H1 (cell line): ENCODE measurements around the gene GRIK1. TPM values are rescaled to one million over a fixed set of nuclear protein-coding genes. Genes with fewer than 3 reads are reported as not detected.

Source experiments
- CTCF ChIA-PET: fragments of 300-600 bp; sonication (Branson Sonifier 250); formaldehyde crosslinking; loops from one replicate; lab custom pipeline; 2021; ENCODE audit not compliant: partially characterized antibody; lab: Charles Lee
- POLR2A ChIA-PET: fragments of 300-600 bp; sonication (Branson Sonifier 250); formaldehyde crosslinking; loops from one replicate; lab custom pipeline; 2021; ENCODE audit warnings: inconsistent platforms; ENCODE audit not compliant: partially characterized antibody; lab: Charles Lee
- DNase-seq, 2 experiments: peaks; one replicate each; pipeline versions ENCODE4 v3.0.0 to v3.0.0-alpha.2; 2010 to 2022; ENCODE audit warnings: low spot score in 2 of 2, low read depth in 1 of 2, mixed read lengths in 1 of 2
- FAIRE-seq: peaks from 2 replicates; lab custom pipeline; 2011; peaks lifted over from hg19 to GRCh38; lab: Jason Lieb, UNC
- H2AFZ ChIP-seq: 2 replicates; pipeline ENCODE4 v1.8.1; 2012; ENCODE audit warnings: low read length, inconsistent platforms
- H2AK5ac ChIP-seq: 2 replicates; pipeline ENCODE4 v1.6.1; 2013; ENCODE audit warnings: low read depth, low read length
- H2BK120ac ChIP-seq: replicated peaks from 2 replicates; pipeline ENCODE3; 2013; ENCODE audit warnings: low read depth, low read length, inconsistent platforms
- H2BK12ac ChIP-seq: 2 replicates; pipeline ENCODE4 v1.6.1; 2013; ENCODE audit warnings: low read depth, low read length
- H2BK15ac ChIP-seq: 2 replicates; pipeline ENCODE4 v1.6.1; 2013; ENCODE audit warnings: low read length
- H2BK20ac ChIP-seq: 2 replicates; pipeline ENCODE4 v1.6.1; 2013; ENCODE audit warnings: low read length
- H2BK5ac ChIP-seq: 2 replicates; pipeline ENCODE4 v1.6.1; 2013; ENCODE audit warnings: low read depth, low read length
- H3K14ac ChIP-seq: 2 replicates; pipeline ENCODE4 v1.6.1; 2013; ENCODE audit warnings: inconsistent platforms; ENCODE audit not compliant: insufficient read length
- H3K18ac ChIP-seq: 2 replicates; pipeline ENCODE4 v1.6.1; 2013; ENCODE audit warnings: low read length; ENCODE audit errors: extremely low read depth
- H3K23ac ChIP-seq: 2 replicates; pipeline ENCODE4 v1.6.1; 2013; ENCODE audit warnings: inconsistent platforms; ENCODE audit not compliant: insufficient read length
- H3K23me2 ChIP-seq: 2 replicates; pipeline ENCODE4 v1.6.1; 2013; ENCODE audit warnings: low read depth, low read length
- H3K27ac ChIP-seq: 2 replicates; pipeline ENCODE4 v1.6.1; 2011; ENCODE audit warnings: low read depth, low read length, inconsistent platforms
- H3K27me3 ChIP-seq, 4 experiments: replicated peaks in 1 of 4; 1 replicate in 1 of 4; 2 replicates in 3 of 4; pipeline versions ENCODE4 v1.6.1 to v1.8.1; 2011 to 2013; ENCODE audit warnings: low read length in 3 of 4, mild to moderate bottlenecking in 3 of 4, inconsistent platforms in 2 of 4, mixed read lengths in 2 of 4, moderate library complexity in 1 of 4; ENCODE audit not compliant: control insufficient read depth in 3 of 4, insufficient read depth in 3 of 4; ENCODE audit errors: extremely low read depth in 1 of 4
- H3K36me3 ChIP-seq, 4 experiments: 2 replicates each; pipeline versions ENCODE4 v1.6.1 to v1.8.1; 2011 to 2013; ENCODE audit warnings: mild to moderate bottlenecking in 4 of 4, low read length in 3 of 4, moderate library complexity in 2 of 4, control low read depth in 1 of 4, inconsistent platforms in 1 of 4; ENCODE audit not compliant: insufficient read depth in 4 of 4, control insufficient read depth in 2 of 4
- H3K4ac ChIP-seq: replicated peaks from 2 replicates; pipeline ENCODE3; 2013; ENCODE audit warnings: low read length, low read depth, mixed read lengths, inconsistent platforms; ENCODE audit not compliant: insufficient read length
- H3K4me1 ChIP-seq, 4 experiments: replicated peaks in 1 of 4; 1 replicate in 1 of 4; 2 replicates in 3 of 4; pipeline versions ENCODE4 v1.6.1 to v1.8.1; 2011 to 2013; ENCODE audit warnings: low read length in 3 of 4, inconsistent platforms in 2 of 4, mixed read lengths in 1 of 4; ENCODE audit not compliant: insufficient read depth in 4 of 4, control insufficient read depth in 3 of 4
- H3K4me2 ChIP-seq, 2 experiments: 2 replicates each; pipeline versions ENCODE4 v1.6.1 to v1.8.1; 2011 to 2013; ENCODE audit warnings: low read depth in 2 of 2, low read length in 2 of 2, control low read depth in 1 of 2, inconsistent platforms in 1 of 2, mild to moderate bottlenecking in 1 of 2; ENCODE audit not compliant: insufficient read depth in 1 of 2
- H3K4me3 ChIP-seq, 4 experiments: fragments of 200-600, 300-600 bp in 1 of 4; sonication (generic), shearing (Covaris generic), sonication (Bioruptor Twin) in 1 of 4; 2 replicates each; pipeline versions ENCODE4 v1.5.1 to v1.8.1; 2011 to 2016; ENCODE audit warnings: low read length in 4 of 4, low read depth in 3 of 4, control low read depth in 2 of 4, inconsistent platforms in 2 of 4, mild to moderate bottlenecking in 2 of 4, mixed read lengths in 1 of 4, moderate library complexity in 1 of 4; ENCODE audit not compliant: insufficient read depth in 2 of 4; ENCODE audit errors: extremely low read depth in 1 of 4
- H3K56ac ChIP-seq: replicated peaks from 2 replicates; pipeline ENCODE3; 2013; ENCODE audit warnings: low read depth, mild to moderate bottlenecking, mixed read lengths, low read length, inconsistent platforms; ENCODE audit not compliant: insufficient read length
- H3K79me1 ChIP-seq: 2 replicates; pipeline ENCODE4 v1.6.1; 2013; ENCODE audit warnings: low read depth, low read length, control low read depth
- H3K79me2 ChIP-seq, 2 experiments: 2 replicates each; pipeline versions ENCODE4 v1.6.1 to v1.8.1; 2012 to 2013; ENCODE audit warnings: low read length in 2 of 2, mild to moderate bottlenecking in 2 of 2, inconsistent platforms in 1 of 2; ENCODE audit not compliant: insufficient read depth in 2 of 2, control insufficient read depth in 1 of 2
- H3K9ac ChIP-seq, 4 experiments: replicated peaks in 1 of 4; 1 replicate in 1 of 4; 2 replicates in 3 of 4; pipeline versions ENCODE4 v1.6.1 to v1.8.1; 2011 to 2013; ENCODE audit warnings: low read depth in 3 of 4, low read length in 3 of 4, control low read depth in 2 of 4, mild to moderate bottlenecking in 2 of 4, moderate library complexity in 2 of 4, inconsistent platforms in 1 of 4; ENCODE audit errors: extremely low read depth in 1 of 4
- H3K9me3 ChIP-seq, 2 experiments: 2 replicates each; pipeline versions ENCODE4 v1.6.1 to v1.8.1; 2012 to 2013; ENCODE audit warnings: mild to moderate bottlenecking in 2 of 2, moderate library complexity in 2 of 2, control low read depth in 1 of 2, inconsistent platforms in 1 of 2, low read depth in 1 of 2, low read length in 1 of 2, mixed read lengths in 1 of 2; ENCODE audit not compliant: insufficient read depth in 2 of 2
- H4K20me1 ChIP-seq, 2 experiments: replicated peaks in 1 of 2; 2 replicates each; pipeline versions ENCODE3 to v1.8.1; 2011 to 2013; ENCODE audit warnings: inconsistent platforms in 2 of 2, low read length in 2 of 2, mild to moderate bottlenecking in 1 of 2; ENCODE audit not compliant: insufficient read depth in 2 of 2, control insufficient read depth in 1 of 2
- H4K5ac ChIP-seq: 2 replicates; pipeline ENCODE4 v1.6.1; 2013; ENCODE audit warnings: low read length, low read depth, mixed read lengths, inconsistent platforms; ENCODE audit not compliant: insufficient read length
- H4K8ac ChIP-seq: 2 replicates; pipeline ENCODE4 v1.8.0; 2013; ENCODE audit warnings: mild to moderate bottlenecking, moderate library complexity, low read length, inconsistent platforms; ENCODE audit not compliant: insufficient read depth; ENCODE audit errors: extremely low read depth
- H4K91ac ChIP-seq: replicated peaks from 2 replicates; pipeline ENCODE3; 2013; ENCODE audit warnings: low read length, mixed read lengths, inconsistent platforms; ENCODE audit not compliant: insufficient read length
- ASH2L ChIP-seq: fragments of 200-600, 300-600 bp; sonication (generic); IDR thresholded peaks from one replicate; pipeline ENCODE4 v1.7.1; 2017; ENCODE audit warnings: low read length
- CBX5 ChIP-seq: fragments of 300-800, 300-1000 bp; sonication (generic); IDR thresholded peaks from 2 replicates; pipeline ENCODE4 v1.7.1; 2016; ENCODE audit warnings: antibody characterized with exemption, low read length, low read depth
- CBX8 ChIP-seq: fragments of 300-800, 300-1000 bp; sonication (generic); IDR thresholded peaks from 2 replicates; pipeline ENCODE4 v1.7.1; 2016; ENCODE audit warnings: low read depth, low read length, borderline replicate concordance
- CEBPB ChIP-seq: IDR thresholded peaks from 2 replicates; pipeline ENCODE4 v1.6.1; 2012; ENCODE audit warnings: low read depth, low read length
- CHD2 ChIP-seq: IDR thresholded peaks from 2 replicates; pipeline ENCODE4 v1.6.1; 2012; ENCODE audit warnings: low read length, improper control_type of control experiment
- FOSL1 ChIP-seq: IDR thresholded peaks from 2 replicates; pipeline ENCODE4 v1.6.1; 2011; ENCODE audit warnings: mild to moderate bottlenecking, low read depth, low read length, moderate library complexity; ENCODE audit not compliant: insufficient read depth
- KDM1A ChIP-seq: fragments of 200-600, 300-600 bp; sonication (generic); IDR thresholded peaks from 2 replicates; pipeline ENCODE4 v1.7.1; 2016; ENCODE audit warnings: mild to moderate bottlenecking, low read length, borderline replicate concordance
- SAP30 ChIP-seq: fragments of 300-600 bp; sonication (generic); IDR thresholded peaks from 2 replicates; pipeline ENCODE4 v1.7.1; 2012; ENCODE audit warnings: low read length, moderate library complexity, mild to moderate bottlenecking, inconsistent platforms; ENCODE audit not compliant: insufficient read depth, insufficient replicate concordance
- SP2 ChIP-seq: IDR thresholded peaks from 2 replicates; pipeline ENCODE4 v1.6.1; 2012; ENCODE audit warnings: mild to moderate bottlenecking, low read length, inconsistent platforms
- WGBS, 2 experiments: shearing (Covaris generic) in 1 of 2; methylation state at CpG; one replicate each; pipeline versions ENCODE4 v1.1.6 to v1.1.7; 2013 to 2015; ENCODE audit warnings: low lambda C conversion rate in 2 of 2, mixed read lengths in 2 of 2, inconsistent platforms in 1 of 2, low coverage in 1 of 2, missing lambda C conversion rate in 1 of 2; ENCODE audit not compliant: insufficient replicate concordance in 2 of 2, insufficient coverage in 1 of 2, insufficient read length in 1 of 2; ENCODE audit errors: extremely low coverage in 1 of 2, missing lambda C conversion rate in 1 of 2; 5-methylcytosine and 5-hydroxymethylcytosine counted together
- polyA plus RNA-seq, 7 experiments: library from polyadenylated mRNA; depleted of rRNA in 3 of 7; stranded (reverse) in 5 of 7; unstranded in 2 of 7; fragments of >200 nt in 5 of 7; fragments of 200-250 nt in 2 of 7; gene quantifications; 1 replicate in 5 of 7; 2 replicates in 1 of 7; 4 replicates in 1 of 7; pipeline versions ENCODE4 v1.2.1 to v1.2.3, GENCODE V29; 2011 to 2013; ENCODE audit warnings: missing spikeins in 2 of 7, mixed read lengths in 2 of 7
- total RNA-seq: library from RNA; stranded (reverse); fragmentation: NEBNext Ultra II Directional; extraction: Animal tissue kit (Norgen Biotek cat#: 25700); gene quantifications from 2 replicates; pipeline ENCODE4 v1.2.1, GENCODE V29; 2021
- TF ChIP-seq, protein P1 (sequence below): IDR thresholded peaks from 2 replicates; pipeline ENCODE4 v1.6.1; 2011; ENCODE audit warnings: low read depth, mild to moderate bottlenecking, low read length; ENCODE audit not compliant: insufficient read depth
- TF ChIP-seq, protein P2 (sequence below): IDR thresholded peaks from 2 replicates; pipeline ENCODE4 v1.6.1; 2012; ENCODE audit warnings: inconsistent platforms
- TF ChIP-seq, protein P3 (sequence below): IDR thresholded peaks from 2 replicates; pipeline ENCODE4 v1.6.1; 2011; ENCODE audit warnings: low read length, improper control_type of control experiment

Gene GRIK1
- total and polyA plus RNA-seq, 2 of the 8 experiments (the other 6 are each of a cell fraction or from before 2014, with no cell fraction given) = 0.11 to 0.32 TPM

DNA sequence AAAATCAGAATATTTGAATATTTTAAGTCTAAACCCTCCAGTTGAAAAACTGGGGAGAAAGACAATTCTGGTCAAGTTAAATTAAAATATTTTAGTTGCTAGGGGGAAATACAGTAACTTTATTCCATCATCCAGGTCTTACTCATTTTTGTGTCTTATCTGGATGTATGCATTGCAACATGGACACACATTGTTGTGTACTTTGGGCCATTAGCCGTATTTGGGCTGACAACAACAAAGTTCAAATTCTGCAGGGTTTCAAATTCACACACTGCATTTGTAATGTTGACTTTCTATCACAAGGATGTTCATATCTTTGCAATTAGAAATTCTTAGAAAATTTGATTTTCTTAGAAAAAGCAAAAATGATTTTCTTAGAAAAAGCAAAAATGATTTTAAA lies 391.8 kb downstream of the GRIK1 start:
- Histone ChIP-seq H2AK5ac (no peak overlapping the region), H3K14ac (no peak overlapping the region), H2BK12ac (no peak overlapping the region)
- TF ChIP-seq CEBPB = no peak
- no peak for TF ChIP-seq CBX5
- TF ChIP-seq SP2 = no peak
- TF ChIP-seq ASH2L = no peak
- no peak for TF ChIP-seq CHD2
- TF ChIP-seq KDM1A = no peak
- TF ChIP-seq, protein P1, sequence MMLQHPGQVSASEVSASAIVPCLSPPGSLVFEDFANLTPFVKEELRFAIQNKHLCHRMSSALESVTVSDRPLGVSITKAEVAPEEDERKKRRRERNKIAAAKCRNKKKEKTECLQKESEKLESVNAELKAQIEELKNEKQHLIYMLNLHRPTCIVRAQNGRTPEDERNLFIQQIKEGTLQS = no peak
- TF ChIP-seq, protein P2, sequence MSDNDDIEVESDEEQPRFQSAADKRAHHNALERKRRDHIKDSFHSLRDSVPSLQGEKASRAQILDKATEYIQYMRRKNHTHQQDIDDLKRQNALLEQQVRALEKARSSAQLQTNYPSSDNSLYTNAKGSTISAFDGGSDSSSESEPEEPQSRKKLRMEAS = no peak
- TF ChIP-seq SAP30 = no peak
- TF ChIP-seq FOSL1 = no peak
- no peak for TF ChIP-seq CBX8
- TF ChIP-seq, protein P3, sequence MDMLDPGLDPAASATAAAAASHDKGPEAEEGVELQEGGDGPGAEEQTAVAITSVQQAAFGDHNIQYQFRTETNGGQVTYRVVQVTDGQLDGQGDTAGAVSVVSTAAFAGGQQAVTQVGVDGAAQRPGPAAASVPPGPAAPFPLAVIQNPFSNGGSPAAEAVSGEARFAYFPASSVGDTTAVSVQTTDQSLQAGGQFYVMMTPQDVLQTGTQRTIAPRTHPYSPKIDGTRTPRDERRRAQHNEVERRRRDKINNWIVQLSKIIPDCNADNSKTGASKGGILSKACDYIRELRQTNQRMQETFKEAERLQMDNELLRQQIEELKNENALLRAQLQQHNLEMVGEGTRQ = no peak
- TF ChIP-seq, all 59 proteins: peak for 0
- Histone ChIP-seq H2BK20ac (no peak overlapping the region), H3K79me2 (no peaks in the 10 kb centered on the region), H3K4ac (no peak overlapping the region), H2AFZ (no peak overlapping the region), H3K27ac (no peak overlapping the region), H3K56ac (no peak overlapping the region), H4K91ac (no peak overlapping the region), H4K20me1 (no peaks in the 10 kb centered on the region), H4K5ac (no peak overlapping the region), H3K18ac (no peak overlapping the region), H2BK15ac (no peak overlapping the region), H3K23ac (no peak overlapping the region), H3K27me3 (no peaks in the 10 kb centered on the region), H4K8ac (no peak overlapping the region), H3K4me2 (no peak overlapping the region), H2BK120ac (no peak overlapping the region), H3K36me3 (no peaks in the 10 kb centered on the region), H3K79me1 (no peaks in the 10 kb centered on the region), H3K4me1 (no peaks in the 10 kb centered on the region), H3K9me3 (no peaks in the 10 kb centered on the region), H3K23me2 (no peaks in the 10 kb centered on the region), H2BK5ac (no peak overlapping the region), H3K9ac (no peak overlapping the region), H3K4me3 (no peak overlapping the region)
- DNase-seq = no peak
- 96% methylated on average over 1 of the region's 1 CpG; no CpG with 5 or more reads in 1 of the 2 experiments for WGBS, 2 experiments
- ChIA-PET CTCF (no interaction called here), POLR2A (no interaction called here)
- no peak for FAIRE-seq
